LNCAP (cell line): Measurements from ENCODE around the gene CCDC78.

Source experiments
- CTCF ChIP-seq: fragments of 450-650 bp; IDR thresholded peaks from 2 replicates; pipeline ENCODE4 v1.5.1; 2017; ENCODE audit warnings: mild to moderate bottlenecking

CCDC78 gene

GRCh38 chr16:756428-756827 is 30.2 kb upstream of the CCDC78 start:
- TF ChIP-seq CTCF: no peak

GRCh38 chr16:754656-755055 is 28.4 kb upstream of the CCDC78 start:
- no peak for TF ChIP-seq CTCF

- TF ChIP-seq CTCF: no peak
These were observed 25.7 kb upstream of the CCDC78 start for GRCh38 chr16:752007-752312.

- no peak for TF ChIP-seq CTCF
These were observed 25.1 kb upstream of the CCDC78 start for GRCh38 chr16:751152-752006.

GRCh38 chr16:750485-750884 is 24.2 kb upstream of the CCDC78 start:
- no peak for TF ChIP-seq CTCF

- TF ChIP-seq CTCF: no peak
These were observed 22.8 kb upstream of the CCDC78 start for GRCh38 chr16:749010-749409.

GRCh38 chr16:747978-748746 is 21.9 kb upstream of the CCDC78 start:
- TF ChIP-seq CTCF: no peak
